ENCODE measurements around the gene CCDC24.

Gene CCDC24

DNA sequence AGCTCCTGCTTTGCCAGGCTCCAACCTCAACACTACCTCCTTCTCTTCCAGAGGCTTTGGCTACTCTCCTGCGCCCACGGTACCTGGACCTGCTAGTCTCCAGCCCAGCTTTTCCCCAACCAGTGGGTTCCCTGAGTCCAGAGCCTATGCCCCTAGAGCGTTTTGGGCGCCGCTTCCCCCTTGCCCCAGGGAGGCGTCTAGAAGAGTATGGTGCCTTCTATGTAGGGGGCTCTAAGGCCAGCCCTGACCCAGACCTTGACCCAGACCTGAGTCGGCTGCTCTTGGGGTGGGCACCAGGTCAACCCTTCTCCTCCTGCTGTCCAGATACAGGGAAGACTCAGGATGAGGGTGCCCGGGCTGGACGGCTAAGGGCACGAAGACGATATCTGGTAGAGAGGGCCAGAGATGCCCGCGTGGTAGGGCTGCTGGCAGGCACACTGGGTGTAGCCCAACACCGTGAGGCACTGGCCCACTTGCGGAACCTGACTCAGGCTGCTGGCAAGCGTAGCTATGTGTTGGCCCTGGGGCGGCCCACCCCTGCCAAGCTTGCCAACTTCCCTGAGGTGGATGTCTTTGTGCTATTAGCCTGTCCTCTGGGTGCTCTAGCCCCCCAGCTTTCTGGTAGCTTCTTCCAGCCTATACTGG, 19.9 kb upstream of the CCDC24 start:
- Mint-ChIP-seq H3K4me3 (peak overlapping the region; percentile 94 to 95), H3K27ac (no peak overlapping the region), H3K27me3 (no peaks in the 10 kb centered on the region), H3K4me1 (peaks cover 29 to 50% of the 10 kb centered on the region in 2 donors), H3K36me3 (peaks cover 30 to 38% of the 10 kb centered on the region in 2 donors), H3K9me3 (no peaks in the 10 kb centered on the region)
- DNase-seq: no peak
- ATAC-seq (replicated peaks): no peak

DNA sequence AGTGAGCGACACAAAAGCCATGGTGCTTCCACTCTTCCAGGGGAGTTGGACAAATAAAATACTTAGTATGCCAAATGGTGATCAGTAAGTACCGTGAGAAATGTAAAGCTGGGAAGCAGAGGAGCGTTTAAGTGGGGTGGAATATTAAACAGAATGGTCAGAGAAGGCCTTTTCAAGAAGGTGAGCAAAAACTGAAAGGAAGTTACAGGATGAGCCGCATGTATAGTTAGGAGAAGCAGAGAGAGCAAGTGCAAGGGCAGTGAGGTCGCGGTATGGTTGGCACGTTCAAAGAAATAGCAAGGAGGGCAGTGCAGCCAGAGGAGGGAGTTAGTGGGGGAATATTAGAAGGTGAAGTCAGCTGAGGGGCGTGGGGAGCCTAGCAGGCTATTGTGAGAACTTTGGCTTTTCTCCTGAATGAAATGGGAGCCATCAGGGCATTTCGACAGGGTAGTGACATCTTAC, 17.4 kb upstream of the CCDC24 start:
- Mint-ChIP-seq H3K4me3 (peak overlapping the region; percentile 91 to 93), H3K4me1 (peaks cover 51 to 75% of the 10 kb centered on the region in 2 donors), H3K27ac (peak overlapping the region; percentile 96), H3K36me3 (peaks cover 37 to 45% of the 10 kb centered on the region in 2 donors), H3K27me3 (no peaks in the 10 kb centered on the region), H3K9me3 (no peaks in the 10 kb centered on the region)
- no peak for DNase-seq
- no peak for ATAC-seq (replicated peaks)

DNA sequence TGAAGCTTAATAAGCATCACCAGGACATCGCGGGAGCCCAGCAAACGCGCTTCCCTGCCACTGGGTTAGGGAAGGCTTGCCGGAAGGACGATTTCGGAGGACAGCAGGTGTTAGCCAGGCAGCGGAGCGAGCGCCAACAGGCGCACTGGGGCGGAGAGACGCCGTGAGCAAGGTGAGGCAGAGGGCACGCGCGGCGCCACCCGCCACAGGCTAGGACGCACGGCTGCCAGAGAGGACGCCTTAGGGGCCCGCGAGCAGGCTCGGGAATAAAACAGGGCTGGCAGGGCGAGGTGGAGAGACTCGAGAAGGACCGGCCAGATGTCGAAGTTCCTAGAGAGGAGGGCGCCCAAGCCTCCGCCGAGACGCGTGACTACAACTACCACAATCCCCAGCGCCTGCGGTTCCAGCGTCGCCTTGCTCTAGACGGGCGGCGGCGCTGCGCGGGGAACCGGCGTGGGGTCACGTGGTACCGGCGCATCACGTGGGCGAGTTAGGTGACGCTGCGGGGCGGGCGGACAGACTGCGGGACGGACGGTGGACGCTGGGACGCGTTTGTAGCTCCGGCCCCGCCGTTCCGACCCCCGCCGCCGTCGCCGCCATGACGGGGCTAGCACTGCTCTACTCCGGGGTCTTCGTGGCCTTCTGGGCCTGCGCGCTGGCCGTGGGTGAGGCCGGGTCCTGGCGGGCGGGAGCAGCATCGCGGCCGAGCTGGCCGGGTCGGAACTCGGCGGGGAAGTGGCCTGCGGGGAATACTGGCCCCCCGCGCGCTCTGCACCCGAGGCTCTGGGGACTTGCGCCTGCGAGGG, 16.8 kb upstream of the CCDC24 start, which contains the start of gene ATP6V0B:
TSS of gene ATP6V0B (plus strand) at position 518 of the 806 bp plus-strand sequence. CDS start at position 599, 81 bp downstream.
- peaks cover 37 to 45% of the 10 kb centered on the region in 2 donors for H3K36me3 Mint-ChIP-seq
- H3K9me3 Mint-ChIP-seq: no peaks in the 10 kb centered on the region
- no peaks in the 10 kb centered on the region for H3K27me3 Mint-ChIP-seq
- H3K4me3 Mint-ChIP-seq: peak within 1 kb of the TSS; percentile 91 to 93
- peak within 1 kb of the TSS; percentile 96 for H3K27ac Mint-ChIP-seq
- ATAC-seq (replicated peaks): peak; percentile 78 to 80
- peak; percentile 92 for DNase-seq
- H3K4me1 Mint-ChIP-seq: peaks cover 51 to 68% of the 10 kb centered on the region in 2 donors

DNA sequence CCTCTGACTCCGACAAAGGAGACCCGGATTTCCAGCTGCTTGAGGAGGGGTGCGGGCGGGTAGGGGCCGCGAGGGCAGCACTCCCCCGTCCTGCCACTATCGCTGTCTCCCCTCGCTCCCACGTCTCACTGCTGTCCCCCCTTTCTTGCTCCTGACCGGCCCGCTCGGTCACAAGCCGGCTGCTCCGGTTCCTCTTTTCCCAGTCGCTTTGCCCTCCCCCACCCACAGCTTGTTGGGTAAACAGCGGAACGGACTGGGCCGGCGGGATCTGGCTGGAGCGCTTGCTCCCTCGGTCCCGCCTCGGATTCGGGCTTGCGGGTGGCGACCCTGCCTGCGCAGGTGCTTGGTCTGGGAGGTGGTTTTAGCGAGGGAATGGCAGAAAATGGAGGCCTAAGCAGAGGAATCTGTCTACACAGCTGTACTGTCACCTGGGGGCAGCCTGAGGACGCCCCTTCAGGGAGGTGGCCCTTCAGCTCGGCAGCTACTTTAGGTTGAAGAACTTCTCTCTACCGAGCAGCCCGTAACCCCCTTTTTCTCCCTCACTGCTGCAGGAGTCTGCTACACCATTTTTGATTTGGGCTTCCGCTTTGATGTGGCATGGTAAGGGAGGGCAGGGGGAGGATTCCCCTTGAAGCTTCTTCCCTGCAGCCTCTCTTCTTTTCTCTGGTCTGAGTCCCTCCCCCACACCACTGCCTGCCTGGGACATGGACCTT, 16.0 kb upstream of the CCDC24 start:
- Mint-ChIP-seq H3K27me3 (no peaks in the 10 kb centered on the region), H3K4me3 (peak overlapping the region; percentile 91 to 93), H3K9me3 (no peaks in the 10 kb centered on the region), H3K27ac (peak overlapping the region; percentile 96), H3K4me1 (peaks cover 53 to 68% of the 10 kb centered on the region in 2 donors), H3K36me3 (peaks cover 37 to 46% of the 10 kb centered on the region in 2 donors)
- ATAC-seq (replicated peaks) (peak; percentile 24 to 38), DNase-seq (no peak)

GRCh38 chr1:43976045-43976444, 15.4 kb upstream of the CCDC24 start:
- Mint-ChIP-seq H3K4me1 (peaks cover 53 to 68% of the 10 kb centered on the region in 2 donors), H3K4me3 (peak overlapping the region; percentile 91 to 93)

GRCh38 chr1:43976890-43977289, 14.5 kb upstream of the CCDC24 start:
- no peaks in the 10 kb centered on the region for H3K9me3 Mint-ChIP-seq
- DNase-seq: no peak
- H3K36me3 Mint-ChIP-seq: peaks cover 42 to 50% of the 10 kb centered on the region in 2 donors
- H3K4me1 Mint-ChIP-seq: peaks cover 49 to 62% of the 10 kb centered on the region in 2 donors
- ATAC-seq (replicated peaks): no peak
- H3K27ac Mint-ChIP-seq: no peak overlapping the region
- H3K4me3 Mint-ChIP-seq: peak overlapping the region; percentile 0 to 44
- H3K27me3 Mint-ChIP-seq: no peaks in the 10 kb centered on the region

More at GRCh38 chr1:43976045-43976444, 15.4 kb upstream of the CCDC24 start:
- ATAC-seq (replicated peaks) (no peak), DNase-seq (no peak)
- H3K36me3 Mint-ChIP-seq: peaks cover 40 to 51% of the 10 kb centered on the region in 2 donors
- no peaks in the 10 kb centered on the region for H3K27me3 Mint-ChIP-seq
- H3K9me3 Mint-ChIP-seq: no peaks in the 10 kb centered on the region
- H3K27ac Mint-ChIP-seq: peak overlapping the region; percentile 96

- no peak for ATAC-seq (replicated peaks)
- peak overlapping the region; percentile 44 to 73 for H3K4me3 Mint-ChIP-seq
- peaks cover 43 to 46% of the 10 kb centered on the region in 2 donors for H3K36me3 Mint-ChIP-seq
- H3K9me3 Mint-ChIP-seq: no peaks in the 10 kb centered on the region
- peaks cover 50 to 62% of the 10 kb centered on the region in 2 donors for H3K4me1 Mint-ChIP-seq
- no peak for DNase-seq
- H3K27me3 Mint-ChIP-seq: no peaks in the 10 kb centered on the region
- no peak overlapping the region for H3K27ac Mint-ChIP-seq
Measured at GRCh38 chr1:43977376-43978263, 13.8 kb upstream of the CCDC24 start.

GRCh38 chr1:43978264-43978550, 13.2 kb upstream of the CCDC24 start:
- no peaks in the 10 kb centered on the region for H3K27me3 Mint-ChIP-seq
- DNase-seq: no peak
- H3K9me3 Mint-ChIP-seq: no peaks in the 10 kb centered on the region
- H3K4me3 Mint-ChIP-seq: peak overlapping the region; percentile 44 to 73
- peaks cover 51 to 66% of the 10 kb centered on the region in 2 donors for H3K4me1 Mint-ChIP-seq
- ATAC-seq (replicated peaks): no peak
- H3K36me3 Mint-ChIP-seq: peaks cover 46 to 51% of the 10 kb centered on the region in 2 donors
- no peak overlapping the region for H3K27ac Mint-ChIP-seq

DNA sequence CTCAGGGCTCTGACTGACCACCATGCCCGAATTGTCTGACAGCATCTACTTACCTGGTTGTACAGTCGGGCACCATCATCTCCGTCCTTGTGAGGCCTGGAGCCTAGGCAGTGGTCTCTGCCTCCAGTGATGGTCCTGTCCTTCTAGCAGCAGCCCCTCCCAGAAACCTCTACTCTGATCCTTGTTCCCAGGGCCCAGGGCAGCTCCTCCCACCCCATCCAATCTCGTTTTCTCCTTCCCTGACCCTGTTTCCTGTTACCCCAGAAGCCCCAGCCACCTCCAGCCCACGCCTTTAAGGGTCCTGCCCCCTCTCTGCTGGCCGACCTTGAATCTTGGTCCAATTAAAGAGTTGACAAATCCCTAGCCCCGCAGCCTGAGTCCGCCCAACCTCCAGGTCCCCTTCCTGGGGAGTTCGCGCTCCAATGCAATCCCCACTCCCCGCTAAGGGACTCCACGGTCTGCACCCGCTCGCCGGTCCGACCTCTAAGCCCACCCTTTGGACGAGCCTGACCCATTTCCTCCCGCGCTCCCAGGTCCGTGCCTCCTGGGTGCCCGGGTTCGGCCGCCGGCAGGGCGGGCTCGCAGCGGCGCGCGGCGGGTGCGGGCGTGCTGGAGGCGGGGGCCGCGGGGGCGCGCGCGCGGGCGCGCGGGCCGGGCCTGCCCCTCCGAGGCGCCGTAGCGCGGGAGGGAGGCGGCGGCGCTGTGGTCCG, 12.7 kb upstream of the CCDC24 start, which contains the start of gene B4GALT2:
TSS of gene B4GALT2 (plus strand) at position 660 of the 710 bp plus-strand sequence. CDS start 1,951 bp downstream, outside the sequence.
- H3K4me3 Mint-ChIP-seq: peak within 1 kb of the TSS; percentile 84 to 87
- peak within 1 kb of the TSS; percentile 85 for H3K27ac Mint-ChIP-seq
- H3K36me3 Mint-ChIP-seq: peaks cover 47 to 51% of the 10 kb centered on the region in 2 donors
- H3K4me1 Mint-ChIP-seq: peaks cover 50 to 62% of the 10 kb centered on the region in 2 donors
- H3K27me3 Mint-ChIP-seq: no peaks in the 10 kb centered on the region
- ATAC-seq (replicated peaks) (peak; percentile 8 to 18), DNase-seq (no peak)
- no peaks in the 10 kb centered on the region for H3K9me3 Mint-ChIP-seq

- Mint-ChIP-seq H3K4me3 (no peak overlapping the region), H3K27ac (no peak overlapping the region), H3K27me3 (no peaks in the 10 kb centered on the region), H3K9me3 (no peaks in the 10 kb centered on the region), H3K36me3 (peaks cover 49 to 53% of the 10 kb centered on the region in 2 donors), H3K4me1 (peaks cover 45 to 57% of the 10 kb centered on the region in 2 donors)
- DNase-seq (no peak), ATAC-seq (replicated peaks) (no peak)
Measured at GRCh38 chr1:43979261-43979527, 12.2 kb upstream of the CCDC24 start.

- peak overlapping the region; percentile 85 for H3K27ac Mint-ChIP-seq
- ATAC-seq (replicated peaks) (peak; percentile 25), DNase-seq (no peak)
- H3K4me3 Mint-ChIP-seq: peak overlapping the region; percentile 84 to 87
- peaks cover 48 to 57% of the 10 kb centered on the region in 2 donors for H3K36me3 Mint-ChIP-seq
- no peaks in the 10 kb centered on the region for H3K9me3 Mint-ChIP-seq
- H3K4me1 Mint-ChIP-seq: peaks cover 42 to 54% of the 10 kb centered on the region in 2 donors
- H3K27me3 Mint-ChIP-seq: no peaks in the 10 kb centered on the region
Measured at GRCh38 chr1:43979528-43980254, 11.7 kb upstream of the CCDC24 start.

GRCh38 chr1:43980255-43981134, 10.9 kb upstream of the CCDC24 start:
- Mint-ChIP-seq H3K4me1 (peaks cover 42 to 54% of the 10 kb centered on the region in 2 donors), H3K27me3 (no peaks in the 10 kb centered on the region), H3K36me3 (peaks cover 49 to 59% of the 10 kb centered on the region in 2 donors), H3K27ac (no peak overlapping the region), H3K4me3 (peak overlapping the region; percentile 84 to 87), H3K9me3 (no peaks in the 10 kb centered on the region)
- DNase-seq (no peak), ATAC-seq (replicated peaks) (no peak)

All from stimulated activated naive B cell treated with anti-CD40 and anti-IgM and Interleukin-4, amounts not matched to agents 10 μg/mL and 1 μg/mL and 100 μg/mL, for 72 hours (primary cell).